Liver (tissue), 9 donors: ENCODE data around the gene QARS1. TPM values are rescaled to one million over a fixed set of nuclear protein-coding genes. Genes with fewer than 3 reads are reported as not detected.

Experiments
- DNase-seq: peaks from one replicate; pipeline ENCODE4 v3.0.0-alpha.2; 2017; ENCODE audit warnings: low spot score
- H3K27ac ChIP-seq, 2 donors: one replicate each; pipeline ENCODE4 v1.7.0; 2013; ENCODE audit warnings: inconsistent platforms in 2 of 2, low read length in 2 of 2, control low read depth in 1 of 2, low read depth in 1 of 2, mild to moderate bottlenecking in 1 of 2
- H3K27me3 ChIP-seq, 4 donors: one replicate each; pipeline versions ENCODE4 v1.6.1 to v1.7.0; 2013; ENCODE audit warnings: low read length in 3 of 4, inconsistent platforms in 1 of 4, mild to moderate bottlenecking in 1 of 4, moderate library complexity in 1 of 4; ENCODE audit not compliant: control insufficient read depth in 4 of 4, insufficient read depth in 4 of 4
- H3K36me3 ChIP-seq, 4 donors: one replicate each; pipeline versions ENCODE4 v1.6.1 to v1.7.0; 2013; ENCODE audit warnings: low read length in 3 of 4, mild to moderate bottlenecking in 3 of 4, low read depth in 1 of 4, moderate library complexity in 1 of 4; ENCODE audit not compliant: control insufficient read depth in 4 of 4, insufficient read depth in 3 of 4
- H3K4me1 ChIP-seq, 4 donors: one replicate each; pipeline versions ENCODE4 v1.6.1 to v1.7.0; 2013; ENCODE audit warnings: low read length in 3 of 4, mild to moderate bottlenecking in 3 of 4, moderate library complexity in 1 of 4; ENCODE audit not compliant: control insufficient read depth in 4 of 4, insufficient read depth in 4 of 4
- H3K4me3 ChIP-seq, 3 donors: one replicate each; pipeline versions ENCODE4 v1.6.1 to v1.7.0; 2013; ENCODE audit warnings: low read length in 3 of 3, control low read depth in 1 of 3, low read depth in 1 of 3, mild to moderate bottlenecking in 1 of 3
- H3K9ac ChIP-seq, 2 donors: one replicate each; pipeline ENCODE4 v1.7.0; 2013; ENCODE audit warnings: low read length in 2 of 2, mild to moderate bottlenecking in 2 of 2, moderate library complexity in 2 of 2, control low read depth in 1 of 2, low read depth in 1 of 2
- H3K9me3 ChIP-seq, 4 donors: one replicate each; pipeline versions ENCODE4 v1.6.1 to v1.7.0; 2013; ENCODE audit warnings: low read length in 3 of 4; ENCODE audit not compliant: control insufficient read depth in 4 of 4
- CTCF ChIP-seq: fragments of 150-350 bp; IDR thresholded peaks from 2 replicates; pipeline ENCODE4 v1.5.1; 2017; ENCODE audit warnings: improper control_type of control experiment, low read depth, low read length; ENCODE audit not compliant: missing input control
- FOXA1 ChIP-seq: IDR thresholded peaks from 2 replicates; pipeline ENCODE4 v1.6.1; 2016; ENCODE audit warnings: antibody characterized with exemption
- FOXA2 ChIP-seq: IDR thresholded peaks from 2 replicates; pipeline ENCODE4 v1.6.1; 2016; ENCODE audit warnings: antibody characterized with exemption
- GABPA ChIP-seq, 2 donors: IDR thresholded peaks in 1 of 2; conservative IDR thresholded peaks in 1 of 2; 2 replicates each; pipeline ENCODE4 v1.6.1; 2016; ENCODE audit warnings: antibody characterized with exemption in 2 of 2, mild to moderate bottlenecking in 1 of 2, moderate library complexity in 1 of 2
- HNF4A ChIP-seq, 2 donors: conservative IDR thresholded peaks; 2 replicates each; pipeline ENCODE4 v1.6.1; 2016; ENCODE audit warnings: antibody characterized with exemption in 2 of 2, mild to moderate bottlenecking in 2 of 2
- HNF4G ChIP-seq: IDR thresholded peaks from 2 replicates; pipeline ENCODE4 v1.6.1; 2016; ENCODE audit warnings: antibody characterized with exemption
- JUND ChIP-seq, 2 donors: IDR thresholded peaks; 2 replicates each; pipeline ENCODE4 v1.6.1; 2016; ENCODE audit warnings: antibody characterized with exemption in 2 of 2
- MAX ChIP-seq: IDR thresholded peaks from 2 replicates; pipeline ENCODE4 v1.6.1; 2016; ENCODE audit warnings: antibody characterized with exemption
- RAD21 ChIP-seq, 2 donors: IDR thresholded peaks; 2 replicates each; pipeline ENCODE4 v1.6.1; 2016; ENCODE audit warnings: antibody characterized with exemption in 2 of 2, mild to moderate bottlenecking in 2 of 2
- RXRA ChIP-seq, 2 donors: IDR thresholded peaks; 2 replicates each; pipeline ENCODE4 v1.6.1; 2017 to 2018; ENCODE audit warnings: antibody characterized with exemption in 2 of 2, mild to moderate bottlenecking in 1 of 2
- SP1 ChIP-seq: IDR thresholded peaks from 2 replicates; pipeline ENCODE4 v1.6.1; 2018; ENCODE audit warnings: antibody characterized with exemption, mild to moderate bottlenecking
- TAF1 ChIP-seq: conservative IDR thresholded peaks from 2 replicates; pipeline ENCODE4 v1.6.1; 2016; ENCODE audit warnings: antibody characterized with exemption, mild to moderate bottlenecking
- YY1 ChIP-seq: IDR thresholded peaks from 2 replicates; pipeline ENCODE4 v1.6.1; 2016; ENCODE audit warnings: antibody characterized with exemption, mild to moderate bottlenecking
- WGBS: extraction: QIAGEN DNeasy Blood & Tissue Kit; methylation state at CpG from one replicate; pipeline ENCODE4 v1.1.7; 2013; 5-methylcytosine and 5-hydroxymethylcytosine counted together
- polyA plus RNA-seq, 2 donors: library from polyadenylated mRNA; stranded (reverse) in 1 of 2; unstranded in 1 of 2; fragments of 200-250 nt in 1 of 2; fragments of >200 nt in 1 of 2; fragmentation: Nextera tagmentation in 1 of 2; extraction: Ambion mirVana in 1 of 2; gene quantifications; one replicate each; pipeline versions ENCODE4 v1.2.1 to v1.2.3, GENCODE V29; 2013 to 2015
- total RNA-seq, 2 donors: library from RNA; depleted of rRNA; stranded (reverse); fragments of >200 nt; gene quantifications; one replicate each; pipeline ENCODE4 v1.2.3, GENCODE V29; 2014
- donor health status: healthy.
- donor health status: healthy.
- donor health status: healthy.
- donor health status: healthy.
- donor health status: healthy.

Gene QARS1
- total and polyA plus RNA-seq, 4 donors, result 58.0 to 226 (median 145) TPM

- no peak for DNase-seq
- H3K9me3 ChIP-seq, result no peaks in the 10 kb centered on the region
- H3K9ac ChIP-seq, result peak overlapping the region; percentile 79 to 91
- WGBS, result 0% methylated on average over 9 of the region's 9 CpGs
- peak overlapping the region; percentile 90 to 94 (median 91) for H3K4me3 ChIP-seq
- peak overlapping the region; percentile 83 to 89 for H3K27ac ChIP-seq
- TF ChIP-seq HNF4A (conservative IDR thresholded peaks at IDR 0.05), result no peak
- no peak for TF ChIP-seq FOXA1
- no peak for TF ChIP-seq TAF1
- TF ChIP-seq RAD21 (IDR thresholded peaks at IDR 0.05), result no peak
- no peak for TF ChIP-seq GABPA (IDR thresholded peaks at IDR 0.05 in 1 of 2, conservative IDR thresholded peaks at IDR 0.05 in 1 of 2)
- no peak for TF ChIP-seq MAX
- TF ChIP-seq SP1, result no peak
- TF ChIP-seq YY1, result no peak
- TF ChIP-seq JUND (IDR thresholded peaks at IDR 0.05), result no peak
- no peak for TF ChIP-seq FOXA2
- TF ChIP-seq RXRA (IDR thresholded peaks at IDR 0.05), result no peak
- no peak for TF ChIP-seq CTCF
- no peak for TF ChIP-seq HNF4G
- H3K4me1 ChIP-seq, result peaks cover 4 to 16% (median 13%) of the 10 kb centered on the region in 4 donors
- no peaks in the 10 kb centered on the region for H3K27me3 ChIP-seq
- H3K36me3 ChIP-seq, result peaks cover 23 to 66% (median 40%) of the 10 kb centered on the region in 4 donors
Observed at GRCh38 chr3:49120096-49120437, 15.5 kb upstream of the QARS1 start.

- H3K9ac ChIP-seq, result peak overlapping the region; percentile 79 to 91
- no peak overlapping the region for H3K27ac ChIP-seq
- no peak for TF ChIP-seq FOXA2
- H3K9me3 ChIP-seq, result no peaks in the 10 kb centered on the region
- peak overlapping the region in 2 of 3 donors; percentile 91 to 94 for H3K4me3 ChIP-seq
- no peak for DNase-seq
- no peaks in the 10 kb centered on the region for H3K27me3 ChIP-seq
- peaks cover 20 to 66% (median 44%) of the 10 kb centered on the region in 4 donors for H3K36me3 ChIP-seq
- peaks cover 4 to 16% (median 13%) of the 10 kb centered on the region in 4 donors for H3K4me1 ChIP-seq
- whole genome bisulfite sequencing, result 74% methylated on average over 3 of the region's 3 CpGs
Observed at GRCh38 chr3:49119439-49119838, 14.9 kb upstream of the QARS1 start.

GRCh38 chr3:49119036-49119435 is 14.5 kb upstream of the QARS1 start:
- Histone ChIP-seq H3K9me3 (no peaks in the 10 kb centered on the region), H3K9ac (no peak overlapping the region), H3K36me3 (peaks cover 20 to 66% (median 46%) of the 10 kb centered on the region in 4 donors), H3K4me3 (no peak overlapping the region), H3K4me1 (peaks cover 4 to 16% (median 13%) of the 10 kb centered on the region in 4 donors), H3K27me3 (no peaks in the 10 kb centered on the region), H3K27ac (no peak overlapping the region)
- DNase-seq, result no peak
- 64% methylated on average over 10 of the region's 10 CpGs for WGBS
- no peak for TF ChIP-seq MAX
- TF ChIP-seq JUND (IDR thresholded peaks at IDR 0.05), result no peak
- TF ChIP-seq SP1, result no peak
- no peak for TF ChIP-seq TAF1
